Measurements from ENCODE around the gene CDIPT.

The CDIPT gene

GRCh38 chr16:29825145-29826044 lies 37.6 kb downstream of the CDIPT start:
- no peak for DNase-seq (ENCODE audit: low read depth in 3 of 3)

GRCh38 chr16:29824589-29825144 lies 38.4 kb downstream of the CDIPT start:
- no peak for DNase-seq (ENCODE audit: low read depth in 3 of 3)

DNA sequence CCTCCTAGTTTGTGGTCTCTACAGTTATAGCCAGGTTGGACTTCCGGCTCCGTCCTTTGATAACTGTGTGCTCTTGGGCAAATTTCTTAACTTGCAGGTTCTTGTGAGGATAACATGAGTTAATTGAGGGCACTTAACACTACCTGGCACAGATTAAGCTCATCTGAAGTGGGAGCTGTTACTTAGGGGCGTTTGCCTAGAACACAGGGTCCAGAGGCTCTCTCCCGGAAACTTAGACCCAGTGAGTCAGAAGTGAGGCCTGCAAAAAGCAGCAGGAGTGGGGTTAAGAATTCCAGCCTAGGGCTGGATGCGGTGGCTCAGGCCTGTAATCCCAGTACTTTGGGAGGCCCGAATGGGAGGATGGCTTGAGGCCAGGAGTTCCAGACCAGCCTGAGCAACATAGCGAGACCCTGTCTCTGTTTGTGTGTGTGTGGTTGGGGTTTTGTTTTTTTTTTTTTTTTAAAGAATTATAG lies 41.3 kb downstream of the CDIPT start:
- no peak for DNase-seq (ENCODE audit: low read depth in 3 of 3)

- no peak for DNase-seq (ENCODE audit: low read depth in 3 of 3)
These were observed 42.0 kb downstream of the CDIPT start for GRCh38 chr16:29820730-29821642.

GRCh38 chr16:29820271-29820701 lies 42.7 kb downstream of the CDIPT start, which contains the start of gene MVP:
MVP (plus strand) TSS chr16:29820462; CDS start chr16:29830550, 10,088 bp downstream.
- DNase-seq (ENCODE audit: low read depth in 3 of 3): no peak

DNA sequence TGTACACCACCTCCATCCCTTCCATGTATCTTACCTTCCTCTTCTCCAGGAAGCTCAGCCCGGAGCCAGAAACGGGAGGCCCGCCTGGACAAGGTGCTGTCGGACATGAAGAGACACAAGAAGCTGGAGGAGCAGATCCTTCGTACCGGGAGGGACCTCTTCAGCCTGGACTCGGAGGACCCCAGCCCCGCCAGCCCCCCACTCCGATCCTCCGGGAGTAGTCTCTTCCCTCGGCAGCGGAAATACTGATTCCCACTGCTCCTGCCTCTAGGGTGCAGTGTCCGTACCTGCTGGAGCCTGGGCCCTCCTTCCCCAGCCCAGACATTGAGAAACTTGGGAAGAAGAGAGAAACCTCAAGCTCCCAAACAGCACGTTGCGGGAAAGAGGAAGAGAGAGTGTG lies 43.5 kb downstream of the CDIPT start:
- DNase-seq (ENCODE audit: low read depth in 3 of 3): no peak

DNA sequence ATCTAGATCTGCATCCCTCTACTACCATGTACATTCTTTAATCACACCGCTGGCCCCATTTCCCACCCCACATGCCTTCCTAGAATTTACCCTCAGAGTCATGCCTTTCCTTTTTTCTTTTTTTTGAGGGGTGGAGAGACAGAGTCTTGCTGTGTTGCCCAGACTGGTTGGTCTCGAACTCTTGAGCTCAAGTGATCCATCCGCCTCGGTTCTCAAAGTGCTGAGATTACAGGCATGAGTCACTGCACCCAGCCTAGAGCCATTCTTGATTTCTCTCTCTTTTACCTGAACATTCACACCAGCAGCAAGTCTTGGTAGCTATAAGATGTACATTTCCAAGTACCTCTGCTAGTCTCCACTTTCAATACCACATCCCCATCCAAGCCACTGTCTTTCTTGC lies 44.9 kb downstream of the CDIPT start:
- no peak for DNase-seq (ENCODE audit: low read depth in 3 of 3)

DNA sequence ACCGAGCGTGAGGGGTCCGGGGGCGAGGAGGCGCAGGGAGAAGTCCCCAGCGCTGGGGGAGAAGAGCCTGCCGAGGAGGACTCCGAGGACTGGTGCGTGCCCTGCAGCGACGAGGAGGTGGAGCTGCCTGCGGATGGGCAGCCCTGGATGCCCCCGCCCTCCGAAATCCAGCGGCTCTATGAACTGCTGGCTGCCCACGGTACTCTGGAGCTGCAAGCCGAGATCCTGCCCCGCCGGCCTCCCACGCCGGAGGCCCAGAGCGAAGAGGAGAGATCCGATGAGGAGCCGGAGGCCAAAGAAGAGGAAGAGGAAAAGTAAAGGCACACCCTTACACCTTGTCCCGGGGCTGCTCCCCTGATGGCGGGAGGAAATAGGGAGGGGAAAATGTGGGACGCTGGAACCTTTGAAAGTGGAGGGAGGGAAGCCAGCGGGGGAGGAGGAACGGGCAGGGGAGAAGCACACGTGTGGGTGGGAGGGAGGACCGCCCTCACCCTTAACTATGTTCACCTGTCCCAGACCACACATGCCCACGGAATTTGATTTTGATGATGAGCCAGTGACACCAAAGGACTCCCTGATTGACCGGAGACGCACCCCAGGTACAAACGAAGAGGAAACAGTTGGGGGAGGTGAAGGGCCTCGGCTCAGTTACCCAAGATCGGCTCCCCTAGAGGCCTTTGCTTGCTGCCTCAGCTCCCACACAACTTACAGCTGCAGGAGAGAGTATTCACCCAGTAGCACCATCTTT lies 46.2 kb downstream of the CDIPT start:
- DNase-seq (ENCODE audit: low read depth in 3 of 3): no peak

GRCh38 chr16:29815793-29816693 lies 47.0 kb downstream of the CDIPT start, which contains the start of gene PAGR1:
PAGR1 (plus strand) TSS chr16:29816152; CDS start chr16:29816526, 374 bp downstream.
- peak; percentile 92 to 98 (median 97) for DNase-seq (ENCODE audit: low read depth in 3 of 3)

- DNase-seq (ENCODE audit: low read depth in 3 of 3): no peak
These were observed 47.8 kb downstream of the CDIPT start for GRCh38 chr16:29815032-29815721.

DNA sequence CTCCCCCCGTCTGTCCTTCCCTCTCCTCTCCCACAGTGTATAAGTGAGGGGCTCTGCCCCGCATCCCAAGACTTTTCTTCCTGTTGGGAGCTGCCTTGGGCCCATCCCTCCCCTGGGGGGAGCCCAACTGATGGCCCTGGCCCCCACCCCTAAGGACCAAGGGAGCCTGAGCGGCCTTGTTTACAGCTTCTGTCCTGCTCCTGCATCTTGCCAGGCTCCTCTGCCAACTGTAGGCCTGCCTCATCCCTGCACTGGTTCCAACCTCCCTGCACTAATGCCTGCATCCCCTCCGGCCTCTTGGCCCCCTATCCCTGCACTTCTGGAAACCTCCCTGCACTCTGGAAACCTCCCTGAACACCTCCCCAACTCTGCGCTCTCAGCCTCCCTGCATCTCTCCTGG lies 48.4 kb downstream of the CDIPT start:
- no peak for DNase-seq (ENCODE audit: low read depth in 3 of 3)

- no peak for DNase-seq (ENCODE audit: low read depth in 3 of 3)
These were observed 49.1 kb downstream of the CDIPT start for GRCh38 chr16:29813644-29814562.

GRCh38 chr16:29812754-29813643 lies 50.0 kb downstream of the CDIPT start:
- no peak for DNase-seq (ENCODE audit: low read depth in 3 of 3)

DNA sequence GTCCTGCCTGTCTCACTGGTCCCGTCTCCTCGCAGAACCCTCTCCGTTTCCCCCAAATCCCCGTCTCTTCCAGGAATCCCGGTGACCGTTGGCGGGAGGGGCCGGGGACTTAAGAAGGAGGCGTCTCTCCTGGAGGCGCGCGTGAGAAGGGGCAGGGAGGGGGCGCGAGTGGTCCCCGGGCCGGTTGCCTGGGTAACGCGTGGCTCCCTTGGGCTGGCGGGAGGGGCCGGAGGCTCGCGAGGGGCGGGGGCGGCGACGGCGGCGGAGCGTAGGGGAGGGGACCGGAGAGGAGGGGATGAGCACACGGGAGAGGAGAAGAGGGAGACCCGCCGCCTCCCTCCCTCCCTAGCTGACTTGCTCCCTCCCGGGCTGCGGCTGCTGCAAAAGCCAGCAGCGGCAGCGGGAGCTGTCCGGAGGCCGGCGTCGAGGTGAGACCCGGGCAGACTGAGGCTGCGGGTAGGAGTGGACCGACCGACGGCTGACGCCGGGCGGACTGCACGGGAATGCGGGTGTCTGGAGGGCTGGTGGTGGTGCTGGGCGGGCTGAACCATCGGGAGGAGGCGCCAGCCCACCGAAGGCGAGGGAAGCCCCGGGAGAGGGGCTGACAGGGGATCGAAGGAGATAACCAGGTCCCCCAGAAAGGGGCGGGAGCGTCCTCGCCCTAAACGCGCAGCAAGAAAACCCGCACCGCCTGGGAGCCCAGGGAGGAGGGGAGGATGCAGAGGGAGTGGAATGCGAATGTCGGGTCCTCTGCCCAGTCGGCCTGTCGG lies 50.9 kb downstream of the CDIPT start, which contains the start of gene PRRT2:
PRRT2 (plus strand) TSS at position 298 of the 770 bp plus-strand sequence. CDS start 862 bp downstream, outside the sequence.
- no peak for DNase-seq (ENCODE audit: low read depth in 3 of 3)

GRCh38 chr16:29811170-29811895 lies 51.7 kb downstream of the CDIPT start:
- DNase-seq (ENCODE audit: low read depth in 3 of 3): peak in 1 of 3 experiments; percentile 46
